ENCODE results near the gene RAB1A. TPM values are rescaled to one million over a fixed set of nuclear protein-coding genes. Genes with fewer than 3 reads are reported as not detected.
A peak's percentile ranks its signal among the peaks of the same experiment; 100 is the strongest.

The RAB1A gene
- total and polyA plus RNA-seq, 4 donors, result 104 to 159 (median 136) TPM

- ATAC-seq (ENCODE audit: insufficient read depth, low FRiP score) (peak; percentile 67), DNase-seq (peak in 1 of 3 donors; percentile 29)
- Histone ChIP-seq H3K36me3 (ENCODE audit: control insufficient read depth in 4 of 4, insufficient read depth in 4 of 4, low read length in 4 of 4) (peaks cover 13 to 40% (median 26%) of the 10 kb centered on the region in 4 donors), H3K27ac (ENCODE audit: low read depth in 1 of 2, low read length in 1 of 2) (peak overlapping the region in 1 of 2 donors; percentile 75), H3K4me1 (ENCODE audit: control insufficient read depth in 5 of 5, insufficient read depth in 5 of 5, low read length in 5 of 5) (peaks cover 0 to 19% (median 3%) of the 10 kb centered on the region in 5 donors), H3K4me3 (no peak overlapping the region), H3K9ac (ENCODE audit: insufficient read depth in 1 of 2, low read length in 2 of 2) (no peak overlapping the region), H3K9me3 (ENCODE audit: control insufficient read depth in 4 of 4, insufficient read depth in 3 of 4, low read length in 3 of 4) (no peaks in the 10 kb centered on the region), H3K27me3 (ENCODE audit: control insufficient read depth in 3 of 3, insufficient read depth in 3 of 3, low read length in 2 of 3) (no peaks in the 10 kb centered on the region)
- 44 to 67% methylated on average over 5 of the region's 5 CpGs for WGBS, 2 donors
- TF ChIP-seq CTCF (IDR thresholded peaks at IDR 0.05; ENCODE audit: control extremely low read depth, extremely low read depth), result no peak
Measured at GRCh38 chr2:65075605-65076344, 54.1 kb downstream of the RAB1A start.

- H3K27ac ChIP-seq (ENCODE audit: low read depth in 1 of 2, low read length in 1 of 2), result peak overlapping the region in 1 of 2 donors; percentile 19
- no peak for TF ChIP-seq CTCF (IDR thresholded peaks at IDR 0.05; ENCODE audit: control extremely low read depth, extremely low read depth)
- no peaks in the 10 kb centered on the region for H3K9me3 ChIP-seq (ENCODE audit: control insufficient read depth in 4 of 4, insufficient read depth in 3 of 4, low read length in 3 of 4)
- H3K4me1 ChIP-seq (ENCODE audit: control insufficient read depth in 5 of 5, insufficient read depth in 5 of 5, low read length in 5 of 5), result peaks cover 0 to 20% (median 3%) of the 10 kb centered on the region in 5 donors
- ATAC-seq (ENCODE audit: insufficient read depth, low FRiP score) (no peak), DNase-seq (no peak)
- H3K9ac ChIP-seq (ENCODE audit: insufficient read depth in 1 of 2, low read length in 2 of 2), result no peak overlapping the region
- peaks cover 13 to 38% (median 29%) of the 10 kb centered on the region in 4 donors for H3K36me3 ChIP-seq (ENCODE audit: control insufficient read depth in 4 of 4, insufficient read depth in 4 of 4, low read length in 4 of 4)
- WGBS, 2 donors, result 72 to 77% methylated on average over 9 of the region's 9 CpGs
- H3K4me3 ChIP-seq, result no peak overlapping the region
- no peaks in the 10 kb centered on the region for H3K27me3 ChIP-seq (ENCODE audit: control insufficient read depth in 3 of 3, insufficient read depth in 3 of 3, low read length in 2 of 3)
Measured at GRCh38 chr2:65075176-65075575, 54.7 kb downstream of the RAB1A start.

- Histone ChIP-seq H3K9ac (ENCODE audit: insufficient read depth in 1 of 2, low read length in 2 of 2) (no peak overlapping the region), H3K9me3 (ENCODE audit: control insufficient read depth in 4 of 4, insufficient read depth in 3 of 4, low read length in 3 of 4) (no peaks in the 10 kb centered on the region), H3K36me3 (ENCODE audit: control insufficient read depth in 4 of 4, insufficient read depth in 4 of 4, low read length in 4 of 4) (peaks cover 10 to 36% (median 31%) of the 10 kb centered on the region in 4 donors), H3K27me3 (ENCODE audit: control insufficient read depth in 3 of 3, insufficient read depth in 3 of 3, low read length in 2 of 3) (no peaks in the 10 kb centered on the region), H3K4me3 (no peak overlapping the region), H3K4me1 (ENCODE audit: control insufficient read depth in 5 of 5, insufficient read depth in 5 of 5, low read length in 5 of 5) (peaks cover 0 to 28% (median 5%) of the 10 kb centered on the region in 5 donors), H3K27ac (ENCODE audit: low read depth in 1 of 2, low read length in 1 of 2) (peak overlapping the region in 1 of 2 donors; percentile 16)
- 86 to 89% methylated on average over 12 of the region's 12 CpGs for WGBS, 2 donors
- no peak for ATAC-seq (ENCODE audit: insufficient read depth, low FRiP score)
- no peak for TF ChIP-seq CTCF (IDR thresholded peaks at IDR 0.05; ENCODE audit: control extremely low read depth, extremely low read depth)
- DNase-seq, result no peak
Measured at GRCh38 chr2:65073879-65074565, 55.9 kb downstream of the RAB1A start.

Data from lung (tissue), 12 donors.